Osteoblast (primary cell): Measurements from ENCODE around the gene GRM7. TPM values are rescaled to one million over a fixed set of nuclear protein-coding genes. Genes with fewer than 3 reads are reported as not detected.

Source experiments
- DNase-seq: peaks from one replicate; pipeline ENCODE4 v3.0.0; 2011; ENCODE audit warnings: low spot score, mixed read lengths; ENCODE audit not compliant: insufficient read length; ENCODE audit errors: missing footprints
- H2AFZ ChIP-seq: 2 replicates; pipeline ENCODE4 v1.6.0; 2011; ENCODE audit warnings: mild to moderate bottlenecking, low read length
- H3K27ac ChIP-seq: 2 replicates; pipeline ENCODE4 v1.5.1; 2011; ENCODE audit warnings: mild to moderate bottlenecking, low read depth, low read length, moderate library complexity
- H3K27me3 ChIP-seq: 2 replicates; pipeline ENCODE4 v1.6.0; 2012; ENCODE audit warnings: mild to moderate bottlenecking, control low read depth, inconsistent platforms, low read length, moderate library complexity; ENCODE audit not compliant: insufficient read depth
- H3K36me3 ChIP-seq: 2 replicates; pipeline ENCODE4 v1.5.1; 2011; ENCODE audit warnings: mild to moderate bottlenecking, low read length, control low read depth, moderate library complexity; ENCODE audit not compliant: insufficient read depth
- H3K4me1 ChIP-seq: 2 replicates; pipeline ENCODE4 v1.5.1; 2011; ENCODE audit warnings: mild to moderate bottlenecking, low read length, control low read depth, moderate library complexity; ENCODE audit not compliant: insufficient read depth
- H3K4me2 ChIP-seq: 2 replicates; pipeline ENCODE4 v1.6.0; 2011; ENCODE audit warnings: mild to moderate bottlenecking, low read length; ENCODE audit not compliant: insufficient read depth
- H3K4me3 ChIP-seq: fragments of 200-600 bp; sonication (generic); 3 replicates; pipeline ENCODE4 v1.5.1; 2012; ENCODE audit warnings: mild to moderate bottlenecking, low read length, inconsistent platforms; ENCODE audit not compliant: insufficient read depth
- H3K79me2 ChIP-seq: 2 replicates; pipeline ENCODE4 v1.6.0; 2012; ENCODE audit warnings: mild to moderate bottlenecking, low read length, control low read depth, inconsistent platforms; ENCODE audit not compliant: insufficient read depth
- H3K9me3 ChIP-seq: 2 replicates; pipeline ENCODE4 v1.5.1; 2011; ENCODE audit warnings: low read depth, low read length, control low read depth
- H4K20me1 ChIP-seq: 2 replicates; pipeline ENCODE4 v1.6.0; 2012; ENCODE audit warnings: mild to moderate bottlenecking, low read length, control low read depth; ENCODE audit not compliant: insufficient read depth
- CTCF ChIP-seq: IDR thresholded peaks from 2 replicates; pipeline ENCODE4 v1.5.1; 2011; ENCODE audit warnings: mild to moderate bottlenecking, low read depth, low read length, moderate library complexity; ENCODE audit errors: extremely low read depth
- total RNA-seq: library from RNA; depleted of rRNA; stranded (reverse); fragments of >200 nt; gene quantifications from 2 replicates; pipeline ENCODE4 v1.2.3, GENCODE V29; 2012

The GRM7 gene
- total RNA-seq, 1 donor: not detected

GRCh38 chr3:7280318-7280717 is 419.4 kb downstream of the GRM7 start:
- H4K20me1 ChIP-seq: no peaks in the 10 kb centered on the region
- TF ChIP-seq CTCF: no peak
- H3K79me2 ChIP-seq: no peaks in the 10 kb centered on the region
- no peak overlapping the region for H3K4me2 ChIP-seq
- H3K4me3 ChIP-seq: no peak overlapping the region
- no peaks in the 10 kb centered on the region for H3K27me3 ChIP-seq
- no peak overlapping the region for H3K27ac ChIP-seq
- no peaks in the 10 kb centered on the region for H3K9me3 ChIP-seq
- no peaks in the 10 kb centered on the region for H3K36me3 ChIP-seq
- no peak for DNase-seq
- no peaks in the 10 kb centered on the region for H3K4me1 ChIP-seq
- no peak overlapping the region for H2AFZ ChIP-seq

- no peak for TF ChIP-seq CTCF
- Histone ChIP-seq H3K4me3 (no peak overlapping the region), H3K27me3 (no peaks in the 10 kb centered on the region), H2AFZ (no peak overlapping the region), H3K4me1 (no peaks in the 10 kb centered on the region), H4K20me1 (no peaks in the 10 kb centered on the region), H3K36me3 (no peaks in the 10 kb centered on the region), H3K9me3 (no peaks in the 10 kb centered on the region), H3K27ac (no peak overlapping the region), H3K79me2 (no peaks in the 10 kb centered on the region), H3K4me2 (no peak overlapping the region)
- no peak for DNase-seq
Measured at GRCh38 chr3:7282988-7283387, 422.1 kb downstream of the GRM7 start.

GRCh38 chr3:7285505-7285904 is 424.6 kb downstream of the GRM7 start:
- H4K20me1 ChIP-seq: no peaks in the 10 kb centered on the region
- no peak overlapping the region for H3K4me3 ChIP-seq
- no peak overlapping the region for H3K27ac ChIP-seq
- H3K4me1 ChIP-seq: no peaks in the 10 kb centered on the region
- H3K27me3 ChIP-seq: no peaks in the 10 kb centered on the region
- H3K79me2 ChIP-seq: no peaks in the 10 kb centered on the region
- DNase-seq: no peak
- no peak for TF ChIP-seq CTCF
- H2AFZ ChIP-seq: no peak overlapping the region
- H3K4me2 ChIP-seq: no peak overlapping the region
- no peaks in the 10 kb centered on the region for H3K9me3 ChIP-seq
- no peaks in the 10 kb centered on the region for H3K36me3 ChIP-seq

- no peak overlapping the region for H3K27ac ChIP-seq
Measured at GRCh38 chr3:7288133-7288532, 427.2 kb downstream of the GRM7 start.

More at GRCh38 chr3:7288133-7288532, 427.2 kb downstream of the GRM7 start:
- Histone ChIP-seq H3K36me3 (no peaks in the 10 kb centered on the region), H4K20me1 (no peaks in the 10 kb centered on the region), H3K4me3 (no peak overlapping the region), H3K4me1 (no peaks in the 10 kb centered on the region), H3K27me3 (no peaks in the 10 kb centered on the region), H3K9me3 (no peaks in the 10 kb centered on the region), H3K4me2 (no peak overlapping the region), H3K79me2 (no peaks in the 10 kb centered on the region), H2AFZ (no peak overlapping the region)
- TF ChIP-seq CTCF: no peak
- DNase-seq: no peak
